Measurements from ENCODE around the gene GPD1L.
"Not testable (repeated sequence)": the region's sequence is repeated elsewhere in the genome, so short reads cannot be mapped to it uniquely, and the experiment has no call there.

The GPD1L gene

GRCh38 chr3:32106132-32106928 is at the start of gene GPD1L:
Gene GPD1L, plus strand, starts transcription at chr3:32106620. Its CDS starts 92 bp downstream, at chr3:32106712.
- DNase-seq, result peak; percentile 93

DNA sequence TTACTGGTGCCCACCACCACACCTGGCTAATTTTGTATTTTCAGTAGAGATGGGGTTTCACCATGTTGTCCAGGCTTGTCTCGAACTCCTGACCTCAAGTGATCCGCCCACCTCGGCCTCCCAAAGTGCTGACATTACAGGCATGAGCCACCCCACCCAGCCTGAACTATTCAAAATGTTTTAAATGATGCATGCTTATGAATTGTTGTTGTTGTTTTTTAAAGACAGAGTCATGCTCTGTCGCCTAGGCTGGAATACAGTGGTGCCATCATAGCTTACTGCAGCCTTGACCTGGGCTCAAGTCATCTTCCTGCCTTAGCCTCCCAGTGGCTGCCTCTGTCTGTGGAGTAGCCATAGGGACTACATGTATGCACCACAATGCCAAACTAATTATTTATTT is 48.0 kb upstream of the GPD1L start:
- not testable (repeated sequence) for DNase-seq

GRCh38 chr3:32062950-32063582 is 43.4 kb upstream of the GPD1L start:
- no peak for DNase-seq

GRCh38 chr3:32066686-32067085 is 39.7 kb upstream of the GPD1L start:
- no peak for DNase-seq

DNA sequence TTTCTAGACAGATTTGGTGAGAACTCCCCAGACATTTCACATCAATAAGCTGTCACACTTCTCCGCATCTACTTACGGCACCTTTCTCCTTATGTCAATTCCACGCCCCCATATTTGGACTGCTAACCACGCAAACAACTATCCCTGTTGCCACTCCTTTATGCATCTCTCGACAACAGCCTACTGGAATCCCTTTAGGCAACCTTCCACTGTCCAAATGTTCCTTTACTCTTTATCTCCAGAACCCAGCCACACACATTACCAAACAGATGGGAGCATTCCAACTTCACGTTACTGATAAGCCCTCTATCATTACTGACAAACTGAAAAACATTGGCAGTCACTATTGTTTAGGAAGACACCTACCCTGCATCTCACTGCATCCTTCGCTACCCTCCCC is 32.2 kb upstream of the GPD1L start:
- DNase-seq, result not testable (repeated sequence)

DNA sequence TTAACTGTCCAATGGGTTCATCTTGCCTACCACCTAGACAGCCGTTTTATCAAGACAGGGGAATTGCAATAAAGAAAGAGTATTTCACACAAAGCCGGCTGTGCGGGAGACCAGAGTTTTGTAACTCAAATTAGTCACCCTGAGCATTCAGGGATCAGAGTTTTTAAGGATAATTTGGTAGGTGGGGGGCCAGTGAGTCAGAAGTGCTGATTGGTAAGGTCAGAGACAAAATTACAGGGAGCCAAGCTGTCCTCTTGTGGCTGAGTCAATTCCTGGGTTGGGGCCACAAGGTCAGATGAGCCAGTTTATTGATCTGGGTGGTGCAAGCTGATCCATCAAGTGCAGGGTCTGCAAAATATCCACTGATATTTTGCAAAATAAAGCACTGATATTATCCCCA is 29.9 kb upstream of the GPD1L start:
- DNase-seq, result peak; percentile 41

DNA sequence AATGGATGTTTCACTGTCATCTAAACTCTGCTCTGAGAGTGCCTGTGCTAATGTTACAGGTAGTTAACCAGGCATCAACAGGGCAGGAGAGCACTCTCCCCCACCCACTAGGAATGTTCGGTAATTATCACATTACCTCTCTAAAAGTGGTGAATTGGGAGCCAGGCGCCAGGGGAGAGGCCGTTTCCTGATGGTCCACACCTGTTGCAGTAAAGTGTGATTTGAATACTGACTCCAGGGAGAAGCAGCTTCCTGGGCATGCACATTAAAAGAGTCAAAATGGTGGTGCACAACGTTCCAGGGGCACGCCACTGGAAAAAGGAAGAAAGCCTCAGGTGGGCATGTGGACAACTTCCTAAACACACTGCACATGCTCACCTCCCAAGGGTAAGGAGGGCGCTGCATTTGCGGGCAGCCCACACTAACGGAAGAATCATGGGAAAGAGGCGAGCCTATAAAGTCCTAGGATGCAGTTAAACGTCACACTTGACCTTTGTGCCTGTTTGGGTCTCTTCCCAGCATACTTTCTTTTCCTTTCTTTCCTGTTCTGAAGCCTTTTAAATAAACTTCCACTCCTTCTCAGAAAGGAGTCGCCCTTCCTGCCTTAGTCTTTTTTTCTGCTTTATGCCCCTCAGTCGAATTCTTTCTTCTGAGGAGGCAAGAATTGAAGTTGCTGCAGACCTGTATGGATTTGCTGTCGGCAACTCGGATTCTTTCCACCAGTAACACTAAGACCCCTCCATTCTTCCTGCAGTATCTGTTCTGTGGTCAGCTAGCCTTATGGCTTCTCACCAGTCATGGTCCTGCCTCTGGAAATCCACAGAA is 28.9 kb upstream of the GPD1L start:
- no peak for DNase-seq

GRCh38 chr3:32078085-32078634 is 28.3 kb upstream of the GPD1L start:
- DNase-seq, result no peak

DNA sequence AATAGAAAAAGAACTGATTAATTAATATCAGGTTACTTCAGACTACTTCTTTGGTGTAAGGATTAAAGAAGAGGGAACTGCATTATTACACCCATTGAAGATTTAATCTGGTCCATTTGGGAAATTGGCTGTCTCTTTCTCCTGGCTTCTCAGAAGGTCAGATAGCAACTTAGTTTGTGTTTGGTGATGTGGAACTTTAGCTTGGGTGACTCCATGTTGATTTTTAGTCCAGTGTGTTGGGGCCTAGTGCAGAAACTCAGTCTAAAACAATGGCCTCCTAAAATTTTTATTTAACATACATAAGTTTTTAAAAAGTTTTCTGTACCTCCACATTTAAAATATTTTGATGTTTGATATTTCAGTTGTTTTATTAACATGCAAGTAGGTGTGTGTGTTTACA is 27.6 kb upstream of the GPD1L start:
- DNase-seq, result no peak

GRCh38 chr3:32082721-32083120 is 23.7 kb upstream of the GPD1L start:
- DNase-seq, result no peak

DNA sequence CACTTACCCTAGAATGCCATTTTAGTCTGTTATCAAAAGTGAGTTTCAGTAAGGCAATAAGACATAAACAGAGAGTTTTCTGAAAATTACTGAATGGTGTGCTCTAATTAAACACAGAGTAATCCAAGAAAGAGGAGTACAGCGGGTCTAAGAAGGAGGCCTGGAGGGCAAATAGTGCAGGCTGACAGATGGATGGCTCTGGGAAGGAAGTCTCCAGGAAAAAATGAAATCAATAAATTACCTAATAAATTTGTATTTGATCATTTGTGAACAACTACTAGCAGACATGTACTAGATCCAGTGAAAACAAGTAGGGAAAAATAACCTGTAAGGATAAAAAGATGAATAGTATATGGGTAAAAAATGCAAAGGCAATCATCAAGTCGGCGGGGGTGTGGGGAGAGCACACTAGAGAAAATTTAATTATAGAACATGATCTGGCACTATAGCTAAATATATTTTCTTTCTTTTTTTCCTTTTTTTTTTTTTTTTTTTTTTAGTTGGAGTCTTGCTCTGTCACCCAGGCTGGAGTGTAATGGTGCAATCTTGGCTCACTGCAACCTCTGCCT is 22.6 kb upstream of the GPD1L start:
- no peak for DNase-seq

DNA sequence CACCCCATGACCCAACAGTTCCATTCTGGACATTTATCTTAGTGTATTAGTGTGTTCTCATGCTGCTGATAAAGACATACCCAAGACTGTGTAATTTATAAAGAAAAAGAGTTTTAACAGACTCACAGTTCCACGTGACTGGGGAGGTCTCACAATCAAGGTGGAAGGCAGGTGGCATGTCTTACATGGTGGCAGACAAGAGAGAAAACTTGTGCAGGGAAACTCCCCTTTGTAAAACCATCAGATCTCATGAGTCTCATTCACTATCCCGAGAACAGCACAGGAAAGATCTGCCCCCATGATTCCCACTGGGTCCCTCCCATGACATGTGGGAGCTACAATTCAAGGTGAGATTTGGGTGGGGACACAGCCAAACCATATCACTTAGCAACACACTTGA is 21.6 kb upstream of the GPD1L start:
- no peak for DNase-seq

DNA sequence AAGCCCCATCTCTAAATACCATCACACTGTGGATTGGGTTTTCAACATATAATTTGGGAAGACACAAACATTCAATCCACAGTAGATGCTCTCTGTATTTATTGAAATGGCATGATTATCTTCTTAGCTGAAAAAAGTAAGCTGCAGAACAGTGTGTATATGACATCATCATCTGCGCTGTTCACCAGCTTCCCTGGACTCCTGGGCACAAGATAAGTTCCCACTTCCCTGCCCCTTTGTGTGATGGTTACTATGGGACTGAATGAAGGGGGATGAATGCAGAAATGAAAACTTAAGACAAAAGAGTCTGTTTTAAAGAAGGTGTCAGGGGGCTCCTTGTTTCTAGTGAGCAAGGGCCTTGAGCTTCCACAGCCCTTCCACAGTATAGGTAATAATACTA is 20.0 kb upstream of the GPD1L start:
- DNase-seq, result no peak

- DNase-seq, result no peak
These were observed 16.9 kb upstream of the GPD1L start for GRCh38 chr3:32089476-32089875.

GRCh38 chr3:32093204-32093603 is 13.2 kb upstream of the GPD1L start:
- DNase-seq, result no peak

GRCh38 chr3:32095431-32095830 is 11.0 kb upstream of the GPD1L start:
- no peak for DNase-seq

- no peak for DNase-seq
These were observed 8.7 kb upstream of the GPD1L start for GRCh38 chr3:32097768-32098167.

GRCh38 chr3:32098528-32098927 is 7.9 kb upstream of the GPD1L start:
- no peak for DNase-seq

DNA sequence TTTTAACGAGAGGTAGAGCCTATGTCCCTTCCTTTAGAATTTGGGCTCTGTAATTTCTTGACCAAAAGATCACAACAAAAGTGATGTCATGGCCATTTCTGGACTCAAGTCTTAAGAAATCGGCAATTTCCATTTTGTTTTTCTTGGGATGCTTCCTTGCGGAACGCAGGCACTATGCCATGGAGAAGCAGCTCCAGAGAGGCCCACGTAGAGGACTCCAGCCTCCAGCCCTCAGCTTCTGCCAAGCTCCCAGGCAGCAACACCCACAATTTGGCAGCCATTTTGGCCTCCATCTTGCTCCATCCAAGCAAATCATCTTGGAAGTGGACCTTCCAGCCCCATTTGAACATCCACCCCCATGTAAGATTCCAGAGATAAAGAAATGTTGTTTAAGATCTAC is 6.0 kb upstream of the GPD1L start:
- no peak for DNase-seq

DNA sequence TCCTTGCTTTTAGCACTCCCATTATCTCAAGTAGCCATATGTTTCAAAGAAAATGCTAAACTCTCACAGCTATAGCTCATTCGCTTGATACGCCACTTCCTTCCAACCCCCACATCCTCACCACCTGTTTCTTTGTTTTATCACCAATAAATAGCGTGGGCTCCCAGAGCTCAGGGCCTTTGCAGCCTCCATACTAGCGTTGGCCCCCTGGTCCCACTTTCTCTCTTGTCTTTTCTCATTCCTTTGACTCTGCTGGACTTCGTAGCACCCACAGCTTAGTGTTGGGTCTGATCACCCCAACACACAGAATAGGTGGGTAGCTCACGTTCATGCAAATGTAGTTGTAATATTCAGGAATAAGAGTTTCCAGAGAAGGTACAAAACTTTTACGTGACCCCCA is 4.1 kb upstream of the GPD1L start:
- no peak for DNase-seq

GRCh38 chr3:32104492-32104891 is 1.9 kb upstream of the GPD1L start:
- DNase-seq, result no peak

DNA sequence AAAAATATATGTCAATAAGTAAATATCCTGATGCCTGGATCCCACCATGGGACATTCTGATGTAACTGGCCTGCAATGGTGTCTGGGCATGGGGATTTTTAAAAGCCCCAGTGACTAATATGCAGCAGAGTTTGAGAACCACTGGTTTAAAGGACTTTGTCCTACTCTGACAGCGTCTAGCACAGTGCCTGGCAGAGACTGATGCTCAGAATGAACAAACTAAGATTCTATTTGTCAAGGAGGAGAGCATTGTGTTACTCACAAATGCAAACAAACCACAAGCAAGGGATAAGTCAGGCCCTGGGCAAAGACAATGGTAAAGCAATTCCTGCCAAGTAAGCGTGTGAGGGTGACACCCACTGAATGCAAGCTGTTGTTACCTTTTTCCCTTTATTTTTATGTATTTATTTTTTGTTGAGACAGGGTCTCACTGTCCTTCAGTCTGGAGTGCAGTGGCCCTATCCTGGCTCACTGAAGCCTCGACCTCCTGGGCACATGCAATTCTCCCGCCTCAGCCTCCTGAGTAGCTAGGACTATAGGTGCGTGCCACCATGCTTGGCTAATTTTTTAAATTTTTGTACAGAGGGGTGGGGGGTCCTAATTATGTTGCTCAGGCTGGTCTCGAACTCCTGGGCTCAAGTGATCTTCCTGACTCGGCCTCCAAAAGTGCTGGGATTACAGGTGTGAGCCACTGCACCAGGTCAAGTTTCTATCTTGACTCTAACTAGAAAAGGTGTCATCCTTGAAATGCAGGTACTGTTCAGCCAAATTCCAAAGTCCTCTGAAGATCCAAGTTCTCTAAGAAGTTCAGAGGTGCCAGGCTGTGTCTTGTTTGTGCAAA is 909 bp upstream of the GPD1L start:
- peak; percentile 5 for DNase-seq
